NCI-H2196 treated with DMSO at 0.1 percent for 48 hours (cell line): ENCODE results near the gene IL2RA.
"Not testable (repeated sequence)": the region's sequence is repeated elsewhere in the genome, so short reads cannot be mapped to it uniquely, and the experiment has no call there.

Source experiments
- DNase-seq: peaks from one replicate; lab custom pipeline; 2025; ENCODE audit not compliant: unreplicated experiment; lab: John Stamatoyannopoulos, UW

IL2RA gene

GRCh38 chr10:5962358-5962940, 99.7 kb downstream of the IL2RA start:
- DNase-seq = not testable (repeated sequence)

GRCh38 chr10:5961405-5962100, 100.6 kb downstream of the IL2RA start:
- DNase-seq = no peak

- DNase-seq = not testable (repeated sequence)
These were observed 101.2 kb downstream of the IL2RA start for GRCh38 chr10:5960973-5961275.
